HCT116 (cell line): ENCODE measurements around the gene SLC23A3. TPM values are rescaled to one million over a fixed set of nuclear protein-coding genes. Genes with fewer than 3 reads are reported as not detected.

Experiments
- ATAC-seq: fragments of 200-7000 bp; cut with Tn5 transposase; 2 replicates; pipeline ENCODE4 v1.9.1; 2020; ENCODE audit warnings: mild to moderate bottlenecking, moderate library complexity
- BruUV-seq: library from RNA; stranded (reverse); fragments of 400-500 nt; replicated peaks from 2 replicates; lab custom pipeline; 2021; lab: Mats Ljungman, UMichigan
- CTCF ChIA-PET: fragments of 300-600 bp; sonication (Branson Sonifier 250); formaldehyde crosslinking; loops from one replicate; lab custom pipeline; 2021; ENCODE audit warnings: antibody characterized with exemption; lab: Charles Lee
- POLR2A ChIA-PET: fragments of 300-600, 350-600 bp; sonication (Branson Sonifier 250); formaldehyde crosslinking; loops from one replicate; lab custom pipeline; 2021; ENCODE audit warnings: antibody characterized with exemption; lab: Charles Lee
- RAD21 ChIA-PET, 2 experiments: fragments of 300-600 bp; sonication (Branson Sonifier 250); formaldehyde crosslinking; loops; one replicate each; lab custom pipeline; 2023; ENCODE audit warnings: low total read pairs in 2 of 2; ENCODE audit not compliant: uncharacterized antibody in 2 of 2, unreplicated experiment in 2 of 2, low non-redundant PET in 1 of 2; lab: Charles Lee
- DNase-seq: peaks from one replicate; pipeline ENCODE4 v3.0.0-alpha.2; 2010; ENCODE audit warnings: low read depth, low spot score
- H2AFZ ChIP-seq: fragments of 200-600 bp; shearing (Covaris generic), sonication (generic); 2 replicates; pipeline ENCODE4 v1.6.1; 2017; ENCODE audit warnings: low read depth, mixed run types, mixed read lengths, antibody characterized with exemption, low read length; ENCODE audit not compliant: poor library complexity, severe bottlenecking
- H3K27ac ChIP-seq: 2 replicates; pipeline ENCODE4 v1.5.1; 2012; ENCODE audit warnings: low read depth, low read length
- H3K27me3 ChIP-seq: fragments of 200-600 bp; sonication (generic); 2 replicates; pipeline ENCODE4 v1.6.1; 2016; ENCODE audit warnings: mixed run types, low read length, mixed read lengths; ENCODE audit not compliant: insufficient read depth
- H3K36me3 ChIP-seq, 2 experiments: fragments of 200-500 bp in 1 of 2; fragments of 200-600 bp in 1 of 2; sonication (Bioruptor generic) in 1 of 2; sonication (generic) in 1 of 2; 2 replicates each; pipeline versions ENCODE4 v1.5.1 to v1.6.1; 2014 to 2016; ENCODE audit warnings: low read length in 2 of 2, inconsistent platforms in 1 of 2, mixed read lengths in 1 of 2, mixed run types in 1 of 2; ENCODE audit not compliant: insufficient read depth in 2 of 2, control insufficient read depth in 1 of 2
- H3K4me1 ChIP-seq, 2 experiments: fragments of 200-600 bp in 1 of 2; sonication (generic) in 1 of 2; 2 replicates each; pipeline versions ENCODE4 v1.5.1 to v1.6.1; 2012 to 2017; ENCODE audit warnings: low read length in 2 of 2, inconsistent platforms in 1 of 2, mild to moderate bottlenecking in 1 of 2, mixed read lengths in 1 of 2, mixed run types in 1 of 2, moderate library complexity in 1 of 2; ENCODE audit not compliant: insufficient read depth in 2 of 2, control insufficient read depth in 1 of 2
- H3K4me2 ChIP-seq: fragments of 200-600 bp; sonication (generic); 2 replicates; pipeline ENCODE4 v1.6.1; 2017; ENCODE audit warnings: mixed run types, low read length, mixed read lengths
- H3K4me3 ChIP-seq, 2 experiments: fragments of 200-600 bp in 1 of 2; sonication (generic) in 1 of 2; replicated peaks in 1 of 2; 2 replicates each; pipeline ENCODE4 v1.5.1; 2011 to 2016; ENCODE audit warnings: low read length in 2 of 2, control low read depth in 1 of 2, low read depth in 1 of 2, mild to moderate bottlenecking in 1 of 2, mixed read lengths in 1 of 2, mixed run types in 1 of 2
- H3K79me2 ChIP-seq: fragments of 200-600 bp; sonication (generic); 2 replicates; pipeline ENCODE4 v1.6.1; 2017; ENCODE audit warnings: mild to moderate bottlenecking, mixed run types, low read length, moderate library complexity, mixed read lengths; ENCODE audit not compliant: insufficient read depth
- H3K9ac ChIP-seq: fragments of 200-600 bp; sonication (generic); 2 replicates; pipeline ENCODE4 v1.6.1; 2016; ENCODE audit warnings: low read length, mixed read lengths
- H3K9me2 ChIP-seq: fragments of 200-600 bp; sonication (generic), shearing (Covaris generic); 2 replicates; pipeline ENCODE4 v1.6.1; 2017; ENCODE audit warnings: mixed run types, mild to moderate bottlenecking, moderate library complexity; ENCODE audit not compliant: insufficient read depth
- H3K9me3 ChIP-seq, 2 experiments: fragments of 200-500 bp in 1 of 2; fragments of 200-600 bp in 1 of 2; sonication (Bioruptor generic) in 1 of 2; sonication (generic) in 1 of 2; 2 replicates each; pipeline ENCODE4 v1.6.1; 2014 to 2017; ENCODE audit warnings: low read length in 2 of 2, mixed read lengths in 2 of 2, inconsistent platforms in 1 of 2, low read depth in 1 of 2, mild to moderate bottlenecking in 1 of 2, mixed run types in 1 of 2, moderate library complexity in 1 of 2; ENCODE audit not compliant: control insufficient read depth in 1 of 2, insufficient read depth in 1 of 2
- H4K20me1 ChIP-seq: fragments of 200-600 bp; sonication (generic), shearing (Covaris generic); 2 replicates; pipeline ENCODE4 v1.6.1; 2017; ENCODE audit warnings: mixed run types, mild to moderate bottlenecking, moderate library complexity; ENCODE audit not compliant: insufficient read depth
- CBX3 ChIP-seq: IDR thresholded peaks from 2 replicates; pipeline ENCODE4 v1.6.1; 2012; ENCODE audit warnings: low read depth
- CEBPB ChIP-seq: IDR thresholded peaks from 2 replicates; pipeline ENCODE4 v1.6.1; 2012; ENCODE audit warnings: low read depth
- ELF1 ChIP-seq: IDR thresholded peaks from 2 replicates; pipeline ENCODE4 v1.6.1; 2012; ENCODE audit warnings: low read depth, borderline replicate concordance
- JUND ChIP-seq: IDR thresholded peaks from 2 replicates; pipeline ENCODE4 v1.6.1; 2012
- POLR2A ChIP-seq: IDR thresholded peaks from 2 replicates; pipeline ENCODE4 v1.7.0; 2011; ENCODE audit warnings: borderline replicate concordance; ENCODE audit not compliant: insufficient read depth, insufficient read length; ENCODE audit errors: extremely low read depth
- SIN3A ChIP-seq: IDR thresholded peaks from 2 replicates; pipeline ENCODE4 v1.6.1; 2012; ENCODE audit warnings: low read depth
- SP1 ChIP-seq: IDR thresholded peaks from 2 replicates; pipeline ENCODE4 v1.6.1; 2012; ENCODE audit warnings: low read depth
- YY1 ChIP-seq: IDR thresholded peaks from 2 replicates; pipeline ENCODE4 v1.6.1; 2011; ENCODE audit warnings: low read length, low read depth, moderate library complexity, mild to moderate bottlenecking; ENCODE audit not compliant: insufficient replicate concordance; ENCODE audit errors: extremely low read depth
- intact Hi-C: fragments of 100-400 bp; cut with micrococcal nuclease; formaldehyde crosslinking; loops from 2 replicates; pipeline ENCODE4 v1.10.0; 2022
- total RNA-seq: library from RNA; stranded (reverse); gene quantifications from one replicate; pipeline ENCODE4 v1.2.1, GENCODE V29; 2021; ENCODE audit not compliant: unreplicated experiment
- TF ChIP-seq, protein P1 (sequence below): IDR thresholded peaks from 2 replicates; pipeline ENCODE4 v1.6.1; 2012
- TF ChIP-seq, protein P2 (sequence below): IDR thresholded peaks from 2 replicates; pipeline ENCODE4 v1.6.1; 2012; ENCODE audit warnings: low read depth
- TF ChIP-seq, protein P3 (sequence below), 3 experiments: fragments of 200-600 bp in 1 of 3; sonication (generic) in 1 of 3; IDR thresholded peaks in 2 of 3; conservative IDR thresholded peaks in 1 of 3; 2 replicates each; pipeline ENCODE4 v1.5.1; 2012 to 2017; ENCODE audit warnings: low read depth in 2 of 3, low read length in 2 of 3, antibody characterized with exemption in 1 of 3, borderline replicate concordance in 1 of 3, control low read depth in 1 of 3, mild to moderate bottlenecking in 1 of 3, mixed read lengths in 1 of 3, mixed run types in 1 of 3, moderate library complexity in 1 of 3; ENCODE audit not compliant: insufficient read depth in 1 of 3

SLC23A3 gene
- total RNA-seq, 1 experiment from 2014 or later: 4.8 TPM

DNA sequence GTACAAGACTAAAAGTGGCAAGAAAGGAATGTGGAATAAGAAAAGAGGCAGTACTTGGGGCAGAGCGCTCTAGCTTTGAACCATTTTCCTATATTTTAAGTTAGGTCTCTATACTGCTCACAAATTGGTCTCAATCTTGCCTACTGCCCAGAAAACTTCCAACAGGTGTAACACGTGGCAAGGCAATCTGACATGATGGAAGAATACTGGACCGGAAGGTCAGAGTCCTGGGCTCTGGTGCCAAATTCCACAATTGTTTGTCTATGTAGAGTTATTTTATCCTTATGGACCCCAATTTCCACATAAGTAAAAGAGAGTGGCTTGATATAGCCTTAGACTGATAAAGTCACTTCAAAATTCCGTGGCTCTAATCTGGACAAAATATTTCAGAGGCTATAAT, 38.1 kb downstream of the SLC23A3 start:
- Histone ChIP-seq H4K20me1 (no peaks in the 10 kb centered on the region), H3K79me2 (no peaks in the 10 kb centered on the region), H3K4me1 (no peaks in the 10 kb centered on the region), H3K4me3 (no peak overlapping the region)
- ChIA-PET RAD21 (no interaction called here), CTCF (interaction anchor here (0.6 to 2.3 kb wide), 2 partner anchors 12 to 23 kb away, joined by 3 to 7 read pairs; no protein-coding TSS in a partner anchor)
- DNase-seq: no peak
- TF ChIP-seq, protein P1, sequence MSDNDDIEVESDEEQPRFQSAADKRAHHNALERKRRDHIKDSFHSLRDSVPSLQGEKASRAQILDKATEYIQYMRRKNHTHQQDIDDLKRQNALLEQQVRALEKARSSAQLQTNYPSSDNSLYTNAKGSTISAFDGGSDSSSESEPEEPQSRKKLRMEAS: no peak
- TF ChIP-seq ELF1 (no peak), CBX3 (no peak), JUND (no peak)
- TF ChIP-seq, protein P2, sequence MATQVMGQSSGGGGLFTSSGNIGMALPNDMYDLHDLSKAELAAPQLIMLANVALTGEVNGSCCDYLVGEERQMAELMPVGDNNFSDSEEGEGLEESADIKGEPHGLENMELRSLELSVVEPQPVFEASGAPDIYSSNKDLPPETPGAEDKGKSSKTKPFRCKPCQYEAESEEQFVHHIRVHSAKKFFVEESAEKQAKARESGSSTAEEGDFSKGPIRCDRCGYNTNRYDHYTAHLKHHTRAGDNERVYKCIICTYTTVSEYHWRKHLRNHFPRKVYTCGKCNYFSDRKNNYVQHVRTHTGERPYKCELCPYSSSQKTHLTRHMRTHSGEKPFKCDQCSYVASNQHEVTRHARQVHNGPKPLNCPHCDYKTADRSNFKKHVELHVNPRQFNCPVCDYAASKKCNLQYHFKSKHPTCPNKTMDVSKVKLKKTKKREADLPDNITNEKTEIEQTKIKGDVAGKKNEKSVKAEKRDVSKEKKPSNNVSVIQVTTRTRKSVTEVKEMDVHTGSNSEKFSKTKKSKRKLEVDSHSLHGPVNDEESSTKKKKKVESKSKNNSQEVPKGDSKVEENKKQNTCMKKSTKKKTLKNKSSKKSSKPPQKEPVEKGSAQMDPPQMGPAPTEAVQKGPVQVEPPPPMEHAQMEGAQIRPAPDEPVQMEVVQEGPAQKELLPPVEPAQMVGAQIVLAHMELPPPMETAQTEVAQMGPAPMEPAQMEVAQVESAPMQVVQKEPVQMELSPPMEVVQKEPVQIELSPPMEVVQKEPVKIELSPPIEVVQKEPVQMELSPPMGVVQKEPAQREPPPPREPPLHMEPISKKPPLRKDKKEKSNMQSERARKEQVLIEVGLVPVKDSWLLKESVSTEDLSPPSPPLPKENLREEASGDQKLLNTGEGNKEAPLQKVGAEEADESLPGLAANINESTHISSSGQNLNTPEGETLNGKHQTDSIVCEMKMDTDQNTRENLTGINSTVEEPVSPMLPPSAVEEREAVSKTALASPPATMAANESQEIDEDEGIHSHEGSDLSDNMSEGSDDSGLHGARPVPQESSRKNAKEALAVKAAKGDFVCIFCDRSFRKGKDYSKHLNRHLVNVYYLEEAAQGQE: no peak
- TF ChIP-seq, all 23 proteins: peak for 0
- Histone ChIP-seq H3K4me2 (no peak overlapping the region), H3K36me3 (no peaks in the 10 kb centered on the region), H3K9me3 (no peaks in the 10 kb centered on the region), H3K27ac (no peak overlapping the region), H3K27me3 (no peaks in the 10 kb centered on the region), H3K9ac (no peak overlapping the region), H2AFZ (no peak overlapping the region), H3K9me2 (no peaks in the 10 kb centered on the region)
- no peak for ATAC-seq
- POLR2A ChIA-PET: no interaction called here
- no TSS peak for BruUV-seq
- intact Hi-C loops: no loop called here

DNA sequence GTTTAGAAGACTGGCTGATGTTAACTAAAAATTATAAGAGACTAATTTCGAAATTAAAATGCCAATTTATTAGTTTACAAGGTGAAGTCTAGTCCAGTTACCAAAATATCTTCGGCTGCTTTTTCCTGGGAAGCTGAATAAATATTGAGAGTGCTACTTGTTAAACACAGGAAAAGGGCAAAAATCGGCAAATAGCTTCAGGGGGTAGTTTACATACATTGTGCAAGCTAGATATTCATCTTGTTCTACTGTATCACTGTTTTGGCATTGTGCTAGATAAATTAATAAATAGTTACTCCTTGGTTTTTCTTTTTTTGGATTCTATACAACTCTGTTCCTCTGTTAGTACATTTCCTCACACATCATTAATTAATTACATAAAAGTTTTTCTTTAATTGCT, 38.5 kb downstream of the SLC23A3 start:
- no peaks in the 10 kb centered on the region for H3K9me2 ChIP-seq
- no peaks in the 10 kb centered on the region for H3K79me2 ChIP-seq
- ATAC-seq: no peak
- ChIA-PET CTCF (interaction anchor here (1.2 to 2.3 kb wide), 2 partner anchors 12 to 129 kb away, joined by 3 to 7 read pairs; no protein-coding TSS in a partner anchor), POLR2A (no interaction called here), RAD21 (no interaction called here)
- no TSS peak for BruUV-seq
- H4K20me1 ChIP-seq: no peaks in the 10 kb centered on the region
- H3K9ac ChIP-seq: no peak overlapping the region
- no peak overlapping the region for H3K4me3 ChIP-seq
- H3K27ac ChIP-seq: no peak overlapping the region
- peaks cover 0 to 2% of the 10 kb centered on the region in 2 experiments; a peak in 1 of 4 replicates for H3K4me1 ChIP-seq
- intact Hi-C loops: no loop called here
- H3K4me2 ChIP-seq: no peak overlapping the region
- H3K36me3 ChIP-seq: no peaks in the 10 kb centered on the region
- no peaks in the 10 kb centered on the region for H3K9me3 ChIP-seq
- DNase-seq: no peak
- no peaks in the 10 kb centered on the region for H3K27me3 ChIP-seq
- no peak overlapping the region for H2AFZ ChIP-seq
- TF ChIP-seq, protein P3, sequence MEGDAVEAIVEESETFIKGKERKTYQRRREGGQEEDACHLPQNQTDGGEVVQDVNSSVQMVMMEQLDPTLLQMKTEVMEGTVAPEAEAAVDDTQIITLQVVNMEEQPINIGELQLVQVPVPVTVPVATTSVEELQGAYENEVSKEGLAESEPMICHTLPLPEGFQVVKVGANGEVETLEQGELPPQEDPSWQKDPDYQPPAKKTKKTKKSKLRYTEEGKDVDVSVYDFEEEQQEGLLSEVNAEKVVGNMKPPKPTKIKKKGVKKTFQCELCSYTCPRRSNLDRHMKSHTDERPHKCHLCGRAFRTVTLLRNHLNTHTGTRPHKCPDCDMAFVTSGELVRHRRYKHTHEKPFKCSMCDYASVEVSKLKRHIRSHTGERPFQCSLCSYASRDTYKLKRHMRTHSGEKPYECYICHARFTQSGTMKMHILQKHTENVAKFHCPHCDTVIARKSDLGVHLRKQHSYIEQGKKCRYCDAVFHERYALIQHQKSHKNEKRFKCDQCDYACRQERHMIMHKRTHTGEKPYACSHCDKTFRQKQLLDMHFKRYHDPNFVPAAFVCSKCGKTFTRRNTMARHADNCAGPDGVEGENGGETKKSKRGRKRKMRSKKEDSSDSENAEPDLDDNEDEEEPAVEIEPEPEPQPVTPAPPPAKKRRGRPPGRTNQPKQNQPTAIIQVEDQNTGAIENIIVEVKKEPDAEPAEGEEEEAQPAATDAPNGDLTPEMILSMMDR (IDR thresholded peaks at IDR 0.05 in 2 of 3, conservative IDR thresholded peaks at IDR 0.05 in 1 of 3; ENCODE audit: borderline replicate concordance in 1 of 3, insufficient read depth in 1 of 3, low read depth in 2 of 3, low read length in 2 of 3): no peak
- TF ChIP-seq CEBPB (no peak), YY1 (no peak), SP1 (no peak), SIN3A (no peak), POLR2A (no peak)
- TF ChIP-seq, protein P2: no peak
